Liver (tissue), 10 donors: ENCODE measurements around the gene RIMBP3C. TPM values are rescaled to one million over a fixed set of nuclear protein-coding genes. Genes with fewer than 3 reads are reported as not detected.
"Not testable (repeated sequence)": the region's sequence is repeated elsewhere in the genome, so short reads cannot be mapped to it uniquely, and the experiment has no call there.

Experiments used
- DNase-seq: peaks from one replicate; pipeline ENCODE4 v3.0.0-alpha.2; 2017; ENCODE audit warnings: low spot score
- H3K27ac ChIP-seq, 2 donors: one replicate each; pipeline ENCODE4 v1.7.0; 2013; ENCODE audit warnings: inconsistent platforms in 2 of 2, low read length in 2 of 2, control low read depth in 1 of 2, low read depth in 1 of 2, mild to moderate bottlenecking in 1 of 2
- H3K27me3 ChIP-seq, 4 donors: one replicate each; pipeline versions ENCODE4 v1.6.1 to v1.7.0; 2013; ENCODE audit warnings: low read length in 3 of 4, inconsistent platforms in 1 of 4, mild to moderate bottlenecking in 1 of 4, moderate library complexity in 1 of 4; ENCODE audit not compliant: control insufficient read depth in 4 of 4, insufficient read depth in 4 of 4
- H3K36me3 ChIP-seq, 4 donors: one replicate each; pipeline versions ENCODE4 v1.6.1 to v1.7.0; 2013; ENCODE audit warnings: low read length in 3 of 4, mild to moderate bottlenecking in 3 of 4, low read depth in 1 of 4, moderate library complexity in 1 of 4; ENCODE audit not compliant: control insufficient read depth in 4 of 4, insufficient read depth in 3 of 4
- H3K4me1 ChIP-seq, 4 donors: one replicate each; pipeline versions ENCODE4 v1.6.1 to v1.7.0; 2013; ENCODE audit warnings: low read length in 3 of 4, mild to moderate bottlenecking in 3 of 4, moderate library complexity in 1 of 4; ENCODE audit not compliant: control insufficient read depth in 4 of 4, insufficient read depth in 4 of 4
- H3K4me3 ChIP-seq, 3 donors: one replicate each; pipeline versions ENCODE4 v1.6.1 to v1.7.0; 2013; ENCODE audit warnings: low read length in 3 of 3, control low read depth in 1 of 3, low read depth in 1 of 3, mild to moderate bottlenecking in 1 of 3
- H3K9ac ChIP-seq, 2 donors: one replicate each; pipeline ENCODE4 v1.7.0; 2013; ENCODE audit warnings: low read length in 2 of 2, mild to moderate bottlenecking in 2 of 2, moderate library complexity in 2 of 2, control low read depth in 1 of 2, low read depth in 1 of 2
- H3K9me3 ChIP-seq, 4 donors: one replicate each; pipeline versions ENCODE4 v1.6.1 to v1.7.0; 2013; ENCODE audit warnings: low read length in 3 of 4; ENCODE audit not compliant: control insufficient read depth in 4 of 4
- WGBS: extraction: QIAGEN DNeasy Blood & Tissue Kit; methylation state at CpG from one replicate; pipeline ENCODE4 v1.1.7; 2013; 5-methylcytosine and 5-hydroxymethylcytosine counted together
- polyA plus RNA-seq, 2 donors: library from polyadenylated mRNA; stranded (reverse) in 1 of 2; unstranded in 1 of 2; fragments of 200-250 nt in 1 of 2; fragments of >200 nt in 1 of 2; fragmentation: Nextera tagmentation in 1 of 2; extraction: Ambion mirVana in 1 of 2; gene quantifications; one replicate each; pipeline versions ENCODE4 v1.2.1 to v1.2.3, GENCODE V29; 2013 to 2015
- small RNA-seq: library from RNA; depleted of rRNA; stranded (forward); fragments of <200 nt; gene quantifications from one replicate; pipeline ENCODE3, GENCODE V24; 2014
- total RNA-seq, 2 donors: library from RNA; depleted of rRNA; stranded (reverse); fragments of >200 nt; gene quantifications; one replicate each; pipeline ENCODE4 v1.2.3, GENCODE V29; 2014
- donor health status: healthy.
- donor health status: healthy.
- donor health status: healthy.
- donor health status: healthy.
- donor health status: healthy.

Gene RIMBP3C
- total and polyA plus RNA-seq, 4 donors = 0.05 to 0.08 (median 0.05) TPM; not detected in 1

DNA sequence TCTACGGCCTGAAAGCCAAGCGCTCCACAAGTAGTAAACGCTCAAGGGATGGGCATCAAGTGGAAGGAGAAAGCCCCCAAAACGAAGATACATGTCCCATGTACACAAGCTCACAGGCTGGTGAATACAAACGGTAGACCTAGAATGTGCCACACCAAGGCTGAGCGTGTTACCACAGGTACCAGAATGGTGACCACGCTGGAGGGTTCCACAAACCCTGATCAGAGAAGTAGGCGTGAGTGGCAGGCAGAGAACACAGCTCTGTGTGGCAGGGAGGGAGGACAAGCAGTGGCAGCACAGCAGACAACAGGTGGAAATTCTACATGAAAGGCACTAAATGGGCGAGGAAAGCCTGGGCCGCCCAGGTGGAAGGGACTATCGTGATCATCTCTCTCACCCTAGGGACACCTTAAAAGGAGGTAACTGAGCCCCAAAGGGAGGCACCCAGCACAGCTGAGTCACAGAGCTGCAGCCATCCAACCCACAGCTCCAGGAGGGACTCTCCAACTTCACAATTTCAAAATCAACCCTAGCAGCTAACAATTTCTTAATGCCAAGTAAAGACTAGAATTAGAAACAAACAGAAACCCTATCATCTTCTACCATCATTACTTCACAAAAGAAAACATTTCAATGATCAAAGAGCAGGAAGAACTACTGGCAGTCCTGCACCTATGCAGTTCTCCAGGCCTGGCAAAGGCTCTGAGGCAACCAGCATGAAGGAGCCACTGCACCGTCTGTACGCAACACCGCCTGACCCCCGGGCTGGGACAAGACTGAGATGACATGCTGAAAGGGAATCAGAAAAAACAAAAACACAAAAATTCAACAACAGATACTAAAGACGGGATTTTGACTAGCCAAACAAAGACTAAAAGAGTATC, 51.4 kb downstream of the RIMBP3C start:
- H3K36me3 ChIP-seq, H3K4me1 ChIP-seq, H3K27me3 ChIP-seq, H3K9me3 ChIP-seq, DNase-seq, H3K27ac ChIP-seq, H3K4me3 ChIP-seq, H3K9ac ChIP-seq: not testable (repeated sequence)
- WGBS = 100% methylated on average over 1 of the region's 16 CpGs

DNA sequence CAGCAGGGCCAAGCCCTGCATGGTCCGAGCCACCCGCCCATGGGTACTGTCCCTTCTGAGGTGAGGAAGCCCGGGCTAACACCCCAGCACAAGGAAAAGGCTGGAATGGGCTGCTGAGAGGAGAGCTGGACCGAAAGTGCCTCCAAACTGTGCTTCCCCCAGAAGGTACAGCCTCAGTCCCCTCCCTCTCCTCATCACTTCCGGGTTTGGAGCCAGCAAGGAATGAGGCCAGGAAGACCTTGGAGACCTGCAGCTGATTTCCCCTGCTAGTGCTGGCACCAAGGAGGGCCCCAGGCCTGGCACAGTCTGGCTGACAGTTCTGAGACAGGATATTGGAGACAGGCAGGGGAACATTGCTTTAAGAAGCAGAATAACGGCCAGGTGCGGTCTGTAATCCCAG, 52.8 kb downstream of the RIMBP3C start:
- not testable (repeated sequence) for DNase-seq, H3K4me3 ChIP-seq, H3K9me3 ChIP-seq, H3K9ac ChIP-seq, H3K36me3 ChIP-seq, H3K27ac ChIP-seq, H3K27me3 ChIP-seq, H3K4me1 ChIP-seq
- no CpG with 5 or more reads among the region's 7 CpGs for WGBS

DNA sequence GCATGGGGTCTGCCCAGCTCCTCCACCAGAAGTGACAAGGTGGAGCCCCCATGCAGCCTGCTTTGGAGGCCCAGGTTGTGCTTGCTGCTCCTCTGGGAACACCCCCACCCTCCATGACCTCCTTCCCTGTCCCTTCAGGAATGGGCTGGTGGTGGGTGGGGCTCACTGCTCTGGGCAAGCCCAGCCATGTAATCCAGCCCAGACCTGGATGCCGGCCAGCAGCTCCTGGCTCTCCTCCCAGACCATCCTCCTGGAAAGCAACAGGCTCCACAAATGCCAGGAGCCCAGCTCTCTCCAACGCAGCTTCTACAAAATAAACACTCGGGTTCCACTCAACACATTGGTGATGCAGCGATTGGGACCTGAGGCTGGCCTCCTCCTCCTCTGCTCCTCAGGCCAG, 53.3 kb downstream of the RIMBP3C start:
- H3K27ac ChIP-seq, H3K4me1 ChIP-seq, H3K36me3 ChIP-seq, H3K4me3 ChIP-seq, H3K9me3 ChIP-seq, H3K27me3 ChIP-seq, DNase-seq, H3K9ac ChIP-seq: not testable (repeated sequence)
- no CpG with 5 or more reads among the region's 4 CpGs for WGBS

Small RNA genes within 50 kb of the gene (small RNA-seq; reads per million reads assigned to genes)
- gene RF00492 = not detected
- gene RN7SKP221 = not detected

Other genes starting within 250 kb of the RIMBP3C start
- under 1 TPM in 1 of 2 donors, not detected in 1; under 0.01 TPM for gene RIMBP3B, start 167.7 kb downstream of the RIMBP3C start, total RNA-seq
- under 1 TPM in 1 of 2 donors, not detected in 1; 0.01 TPM for gene RIMBP3B, start 167.7 kb downstream of the RIMBP3C start, polyA plus RNA-seq
- gene HIC2, start 134.1 kb downstream of the RIMBP3C start, total RNA-seq = 10 to 100 TPM in 1 of 2 donors, 1 to 10 TPM in 1; 3.0 to 17.8 TPM
- 1 to 10 TPM in 1 of 2 donors, under 1 TPM in 1; 0.51 to 1.0 TPM for gene HIC2, start 134.1 kb downstream of the RIMBP3C start, polyA plus RNA-seq
- gene TMEM191C, start 84.1 kb downstream of the RIMBP3C start, total RNA-seq = 1 to 10 TPM in 1 of 2 donors, under 1 TPM in 1; 0.25 to 1.8 TPM
- gene TMEM191C, start 84.1 kb downstream of the RIMBP3C start, polyA plus RNA-seq = under 1 TPM in 1 of 2 donors, not detected in 1; 0.42 TPM
- 10 to 100 TPM; 14.3 to 16.0 TPM for gene UBE2L3, start 16.3 kb upstream of the RIMBP3C start, total RNA-seq
- 10 to 100 TPM; 23.6 to 33.4 TPM for gene UBE2L3, start 16.3 kb upstream of the RIMBP3C start, polyA plus RNA-seq
- 1 to 10 TPM; 8.0 to 8.5 TPM for gene YDJC, start 78.6 kb upstream of the RIMBP3C start, total RNA-seq
- 10 to 100 TPM in 1 of 2 donors, 1 to 10 TPM in 1; 8.0 to 18.7 TPM for gene YDJC, start 78.6 kb upstream of the RIMBP3C start, polyA plus RNA-seq
- under 1 TPM; 0.05 to 0.08 TPM for gene CCDC116, start 81.3 kb upstream of the RIMBP3C start, total RNA-seq
- under 1 TPM in 1 of 2 donors, not detected in 1; 0.05 TPM for gene CCDC116, start 81.3 kb upstream of the RIMBP3C start, polyA plus RNA-seq
- 100 to 1,000 TPM in 1 of 2 donors, 10 to 100 TPM in 1; 44.8 to 121 TPM for gene SDF2L1, start 90.8 kb upstream of the RIMBP3C start, total RNA-seq
- gene SDF2L1, start 90.8 kb upstream of the RIMBP3C start, polyA plus RNA-seq = 100 to 1,000 TPM in 1 of 2 donors, 10 to 100 TPM in 1; 36.3 to 173 TPM
- 10 to 100 TPM; 19.5 to 26.7 TPM for gene PPIL2, start 114.6 kb upstream of the RIMBP3C start, total RNA-seq
- 10 to 100 TPM; 12.4 to 15.5 TPM for gene PPIL2, start 114.6 kb upstream of the RIMBP3C start, polyA plus RNA-seq
- 1 to 10 TPM in 1 of 2 donors, under 1 TPM in 1; 0.98 to 3.5 TPM for gene YPEL1, start 184.3 kb upstream of the RIMBP3C start, total RNA-seq
- 1 to 10 TPM in 1 of 2 donors, under 1 TPM in 1; 0.83 to 4.8 TPM for gene YPEL1, start 184.3 kb upstream of the RIMBP3C start, polyA plus RNA-seq